ENCODE measurements around the gene NSMF. TPM values are rescaled to one million over a fixed set of nuclear protein-coding genes. Genes with fewer than 3 reads are reported as not detected.

Gene NSMF
- total and polyA plus RNA-seq, 2 donors (not counting 3 experiments of a cell fraction or from before 2014, with no cell fraction given): 43.3 to 53.7 TPM

DNA sequence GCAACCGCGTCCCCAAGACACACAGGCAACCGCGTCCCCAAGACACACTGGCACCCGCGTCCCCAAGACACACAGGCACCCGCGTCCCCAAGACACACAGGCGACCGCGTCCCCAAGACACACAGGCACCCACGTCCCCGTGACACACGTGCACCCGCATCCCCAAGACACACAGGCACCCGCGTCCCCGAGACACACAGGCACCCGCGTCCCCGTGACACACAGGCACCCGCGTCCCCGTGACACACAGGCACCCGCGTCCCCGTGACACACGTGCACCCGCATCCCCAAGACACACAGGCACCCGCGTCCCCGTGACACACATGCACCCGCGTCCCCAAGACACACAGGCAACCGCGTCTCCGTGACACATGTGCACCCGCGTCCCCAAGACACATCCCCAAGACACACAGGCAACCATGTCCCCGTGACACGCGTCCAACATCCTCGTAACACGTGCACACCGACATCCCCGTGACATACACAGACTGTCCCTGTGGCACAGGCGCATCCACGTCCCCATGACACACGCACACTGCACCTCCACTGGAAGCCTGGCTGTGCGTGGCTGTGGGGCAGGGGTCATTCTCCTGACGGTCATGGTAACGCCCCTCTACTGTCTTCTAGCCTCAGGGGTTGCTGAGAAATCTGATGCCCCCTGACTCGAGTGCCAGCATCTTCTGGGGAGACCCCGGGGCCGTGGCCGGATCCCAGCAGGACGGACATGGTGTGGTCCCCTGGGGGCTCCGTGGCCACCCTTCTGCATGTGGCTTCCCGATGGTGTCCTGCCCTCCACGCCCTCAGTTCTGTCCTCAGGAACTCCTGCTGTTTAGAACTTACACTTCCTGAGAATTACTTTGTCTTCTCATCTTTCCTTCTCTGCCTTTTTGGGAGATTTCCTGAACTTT, 60.3 kb downstream of the NSMF start:
- CTCF ChIA-PET: no interaction called here
- TF ChIP-seq POLR2A (IDR thresholded peaks at IDR 0.05; ENCODE audit: low read depth, low read length): no peak
- no peak for TF ChIP-seq MYC (IDR thresholded peaks at IDR 0.05; ENCODE audit: low read depth, low read length)
- TF ChIP-seq POLR2AphosphoS5 (IDR thresholded peaks at IDR 0.05; ENCODE audit: insufficient read depth, low read depth, low read length): no peak
- TF ChIP-seq, protein P1, sequence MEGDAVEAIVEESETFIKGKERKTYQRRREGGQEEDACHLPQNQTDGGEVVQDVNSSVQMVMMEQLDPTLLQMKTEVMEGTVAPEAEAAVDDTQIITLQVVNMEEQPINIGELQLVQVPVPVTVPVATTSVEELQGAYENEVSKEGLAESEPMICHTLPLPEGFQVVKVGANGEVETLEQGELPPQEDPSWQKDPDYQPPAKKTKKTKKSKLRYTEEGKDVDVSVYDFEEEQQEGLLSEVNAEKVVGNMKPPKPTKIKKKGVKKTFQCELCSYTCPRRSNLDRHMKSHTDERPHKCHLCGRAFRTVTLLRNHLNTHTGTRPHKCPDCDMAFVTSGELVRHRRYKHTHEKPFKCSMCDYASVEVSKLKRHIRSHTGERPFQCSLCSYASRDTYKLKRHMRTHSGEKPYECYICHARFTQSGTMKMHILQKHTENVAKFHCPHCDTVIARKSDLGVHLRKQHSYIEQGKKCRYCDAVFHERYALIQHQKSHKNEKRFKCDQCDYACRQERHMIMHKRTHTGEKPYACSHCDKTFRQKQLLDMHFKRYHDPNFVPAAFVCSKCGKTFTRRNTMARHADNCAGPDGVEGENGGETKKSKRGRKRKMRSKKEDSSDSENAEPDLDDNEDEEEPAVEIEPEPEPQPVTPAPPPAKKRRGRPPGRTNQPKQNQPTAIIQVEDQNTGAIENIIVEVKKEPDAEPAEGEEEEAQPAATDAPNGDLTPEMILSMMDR (IDR thresholded peaks at IDR 0.05; ENCODE audit: extremely low read depth in 1 of 2, insufficient read depth in 1 of 2, low read depth in 1 of 2, low read length in 2 of 2): no peak
- no peak for TF ChIP-seq EZH2 (IDR thresholded peaks at IDR 0.05; ENCODE audit: borderline replicate concordance, low read depth, low read length, severe bottlenecking)
- TF ChIP-seq GATA2 (IDR thresholded peaks at IDR 0.05; ENCODE audit: insufficient read depth, insufficient read length, low read depth, low read length): no peak
- BruUV-seq (replicated peaks): no TSS peak

More for the DNA sequence above, 60.3 kb downstream of the NSMF start:
- Histone ChIP-seq H3K4me1 (ENCODE audit: control insufficient read depth, extremely low read depth, insufficient read depth, low read length) (no peaks in the 10 kb centered on the region), H4K20me1 (replicated peaks; ENCODE audit: control insufficient read depth, extremely low read depth, insufficient read depth, low read length) (no peaks in the 10 kb centered on the region), H3K9me3 (replicated peaks; ENCODE audit: control insufficient read depth, insufficient read depth, low read length) (no peaks in the 10 kb centered on the region), H3K27me3 (ENCODE audit: control insufficient read depth in 2 of 2, insufficient read depth in 2 of 2, low read length in 2 of 2) (no peaks in the 10 kb centered on the region), H3K9me1 (replicated peaks; ENCODE audit: control insufficient read depth, extremely low read depth, insufficient read depth, low read length) (no peaks in the 10 kb centered on the region), H3K4me2 (ENCODE audit: insufficient read depth, low read length) (no peak overlapping the region), H3K4me3 (replicated peaks in 1 of 3; ENCODE audit: insufficient read depth in 1 of 3, low read depth in 1 of 3, low read length in 3 of 3) (no peak overlapping the region), H3K79me2 (ENCODE audit: control insufficient read depth, insufficient read depth, low read length) (no peaks in the 10 kb centered on the region), H3K36me3 (ENCODE audit: control insufficient read depth in 2 of 2, extremely low read depth in 1 of 2, insufficient read depth in 2 of 2, low read length in 2 of 2) (peaks cover 0 to 2% of the 10 kb centered on the region in 2 experiments), H3K9ac (replicated peaks; ENCODE audit: extremely low read depth, insufficient read depth, low read length) (no peak overlapping the region), H2AFZ (ENCODE audit: low read depth, low read length) (no peak overlapping the region), H3K27ac (ENCODE audit: insufficient read depth, low read depth, low read length) (no peak overlapping the region)
- POLR2A ChIA-PET: no interaction called here
- FAIRE-seq (no peak), DNase-seq (ENCODE audit: low read depth, low spot score) (no peak)
- dilution Hi-C loops (cut with MboI; ENCODE audit: extremely low pct_ligation_motif_present, low sequenced_read_pairs) (no loop called here), intact Hi-C loops (cut with micrococcal nuclease) (no loop called here)
